ENCODE data around the gene G6PC2.

- TF ChIP-seq, protein P1, sequence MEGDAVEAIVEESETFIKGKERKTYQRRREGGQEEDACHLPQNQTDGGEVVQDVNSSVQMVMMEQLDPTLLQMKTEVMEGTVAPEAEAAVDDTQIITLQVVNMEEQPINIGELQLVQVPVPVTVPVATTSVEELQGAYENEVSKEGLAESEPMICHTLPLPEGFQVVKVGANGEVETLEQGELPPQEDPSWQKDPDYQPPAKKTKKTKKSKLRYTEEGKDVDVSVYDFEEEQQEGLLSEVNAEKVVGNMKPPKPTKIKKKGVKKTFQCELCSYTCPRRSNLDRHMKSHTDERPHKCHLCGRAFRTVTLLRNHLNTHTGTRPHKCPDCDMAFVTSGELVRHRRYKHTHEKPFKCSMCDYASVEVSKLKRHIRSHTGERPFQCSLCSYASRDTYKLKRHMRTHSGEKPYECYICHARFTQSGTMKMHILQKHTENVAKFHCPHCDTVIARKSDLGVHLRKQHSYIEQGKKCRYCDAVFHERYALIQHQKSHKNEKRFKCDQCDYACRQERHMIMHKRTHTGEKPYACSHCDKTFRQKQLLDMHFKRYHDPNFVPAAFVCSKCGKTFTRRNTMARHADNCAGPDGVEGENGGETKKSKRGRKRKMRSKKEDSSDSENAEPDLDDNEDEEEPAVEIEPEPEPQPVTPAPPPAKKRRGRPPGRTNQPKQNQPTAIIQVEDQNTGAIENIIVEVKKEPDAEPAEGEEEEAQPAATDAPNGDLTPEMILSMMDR (IDR thresholded peaks at IDR 0.05) = no peak
- TF ChIP-seq POLR2A (IDR thresholded peaks at IDR 0.05) = no peak
These were observed 8.8 kb upstream of the G6PC2 start for GRCh38 chr2:168892327-168892726.

Measured in thyroid gland (tissue), 4 donors.